ENCODE results near the gene SYNDIG1.

SYNDIG1 gene

DNA sequence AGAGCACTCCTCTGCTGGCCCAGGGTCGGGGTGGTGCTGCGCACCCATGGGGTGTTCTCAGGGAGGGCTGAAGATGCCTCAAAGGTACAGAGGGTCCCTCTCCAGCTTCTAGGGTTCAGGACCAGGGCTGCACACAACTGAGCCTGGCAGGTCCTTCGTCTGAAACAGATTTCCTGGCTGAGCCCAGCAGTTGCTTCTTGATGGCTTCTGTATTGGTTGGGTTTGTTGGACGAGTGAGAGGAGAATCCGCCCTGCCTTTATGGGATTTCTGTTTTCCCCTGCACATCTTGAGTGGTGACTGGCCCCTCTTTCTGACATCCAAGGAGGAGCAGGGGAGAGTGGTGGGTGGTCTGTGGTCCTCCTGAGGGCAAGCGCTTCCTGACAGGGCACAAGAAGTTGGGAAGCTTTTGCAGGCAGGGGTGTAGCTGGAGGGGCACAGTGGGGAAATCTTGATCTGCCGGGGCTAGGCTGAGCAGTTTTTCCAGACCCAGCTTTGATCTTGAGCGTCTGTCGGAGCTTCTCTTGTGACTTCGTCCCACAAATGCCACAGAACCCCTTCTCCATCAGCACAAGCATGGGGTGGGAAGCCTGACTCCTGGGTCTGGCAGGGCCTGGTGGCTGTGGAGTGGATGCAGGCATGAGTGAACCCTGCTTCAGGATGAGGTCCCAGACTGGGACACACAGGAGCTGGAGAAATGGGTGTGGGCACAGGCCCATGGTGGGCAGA is 116.5 kb downstream of the SYNDIG1 start:
- peaks cover 5 to 6% of the 10 kb centered on the region in 2 experiments for H3K4me1 ChIP-seq (ENCODE audit: control insufficient read depth in 1 of 2, insufficient read depth in 2 of 2, low read length in 2 of 2)
- H2BK12ac ChIP-seq (ENCODE audit: low read length) = no peak overlapping the region
- H2AK5ac ChIP-seq (ENCODE audit: low read length) = no peak overlapping the region
- H3K27me3 ChIP-seq (ENCODE audit: insufficient read depth, low read length) = no peaks in the 10 kb centered on the region
- no peak overlapping the region for H3K18ac ChIP-seq (ENCODE audit: low read length)
- no peaks in the 10 kb centered on the region for H3K79me2 ChIP-seq (ENCODE audit: control insufficient read depth, insufficient read depth, low read length, poor library complexity)
- H3K36me3 ChIP-seq (ENCODE audit: control insufficient read depth in 1 of 2, insufficient read depth in 2 of 2, low read length in 2 of 2) = peaks cover 0 to 3% of the 10 kb centered on the region in 2 experiments
- no peak overlapping the region for H2BK120ac ChIP-seq (ENCODE audit: insufficient read depth, low read length, poor library complexity)
- H3K4me3 ChIP-seq (ENCODE audit: low read depth, low read length) = no peak overlapping the region
- no peak overlapping the region for H3K23ac ChIP-seq (ENCODE audit: low read length)
- no CpG with 5 or more reads among the region's 10 CpGs for WGBS (ENCODE audit: extremely low coverage, insufficient coverage, insufficient read length)
- H3K27ac ChIP-seq (ENCODE audit: low read depth, low read length) = no peak overlapping the region
- H4K12ac ChIP-seq (ENCODE audit: low read depth, low read length) = no peak overlapping the region
- no peak overlapping the region for H2AFZ ChIP-seq (ENCODE audit: insufficient read depth, low read length, poor library complexity)
- H2BK5ac ChIP-seq (ENCODE audit: low read depth, low read length, poor library complexity) = no peak overlapping the region
- H4K91ac ChIP-seq (ENCODE audit: low read depth, low read length) = no peak overlapping the region
- H3K4me2 ChIP-seq (ENCODE audit: low read length) = no peak overlapping the region
- no peak overlapping the region for H3K14ac ChIP-seq (ENCODE audit: low read length)
- peaks cover 9% of the 10 kb centered on the region for H3K9me3 ChIP-seq (ENCODE audit: insufficient read depth, low read depth, low read length)
- no peak overlapping the region for H3K9ac ChIP-seq (ENCODE audit: low read length)
- no peak for DNase-seq
- no peak overlapping the region for H4K8ac ChIP-seq (ENCODE audit: low read depth, low read length)
- H3K79me1 ChIP-seq (ENCODE audit: low read length) = no peaks in the 10 kb centered on the region
- H3K4ac ChIP-seq (ENCODE audit: low read depth, low read length) = no peak overlapping the region

DNA sequence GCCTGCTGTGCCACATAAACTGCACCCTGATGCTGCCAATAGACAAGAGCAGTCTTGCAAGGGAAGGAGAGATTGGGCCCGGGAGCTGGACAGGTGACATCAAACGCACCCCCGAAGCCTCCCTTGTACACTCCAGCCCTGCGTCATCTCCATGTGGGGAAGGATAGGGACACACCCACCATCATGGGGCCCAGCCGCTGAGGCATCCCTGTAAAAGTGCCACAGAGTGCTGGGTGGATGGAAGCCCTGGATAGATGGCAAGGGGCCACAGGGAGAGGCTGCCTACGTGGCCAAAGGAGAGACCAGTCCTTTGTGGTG is 117.1 kb downstream of the SYNDIG1 start:
- Histone ChIP-seq H3K4me2 (ENCODE audit: low read length) (no peak overlapping the region), H4K8ac (ENCODE audit: low read depth, low read length) (no peak overlapping the region), H2BK5ac (ENCODE audit: low read depth, low read length, poor library complexity) (no peak overlapping the region), H2AFZ (ENCODE audit: insufficient read depth, low read length, poor library complexity) (no peak overlapping the region), H2AK5ac (ENCODE audit: low read length) (no peak overlapping the region), H3K4me1 (ENCODE audit: control insufficient read depth in 1 of 2, insufficient read depth in 2 of 2, low read length in 2 of 2) (peaks cover 5 to 6% of the 10 kb centered on the region in 2 experiments), H3K9ac (ENCODE audit: low read length) (no peak overlapping the region), H3K9me3 (ENCODE audit: insufficient read depth, low read depth, low read length) (peaks cover 9% of the 10 kb centered on the region), H3K27me3 (ENCODE audit: insufficient read depth, low read length) (no peaks in the 10 kb centered on the region), H3K4ac (ENCODE audit: low read depth, low read length) (no peak overlapping the region), H2BK12ac (ENCODE audit: low read length) (no peak overlapping the region), H4K12ac (ENCODE audit: low read depth, low read length) (no peak overlapping the region), H3K27ac (ENCODE audit: low read depth, low read length) (no peak overlapping the region), H4K91ac (ENCODE audit: low read depth, low read length) (no peak overlapping the region), H2BK120ac (ENCODE audit: insufficient read depth, low read length, poor library complexity) (no peak overlapping the region), H3K36me3 (ENCODE audit: control insufficient read depth in 1 of 2, insufficient read depth in 2 of 2, low read length in 2 of 2) (peaks cover 0 to 3% of the 10 kb centered on the region in 2 experiments), H3K18ac (ENCODE audit: low read length) (no peak overlapping the region), H3K23ac (ENCODE audit: low read length) (no peak overlapping the region), H3K14ac (ENCODE audit: low read length) (no peak overlapping the region), H3K79me2 (ENCODE audit: control insufficient read depth, insufficient read depth, low read length, poor library complexity) (no peaks in the 10 kb centered on the region), H3K79me1 (ENCODE audit: low read length) (no peaks in the 10 kb centered on the region), H3K4me3 (ENCODE audit: low read depth, low read length) (no peak overlapping the region)
- DNase-seq = no peak
- WGBS (ENCODE audit: extremely low coverage, insufficient coverage, insufficient read length) = no CpG with 5 or more reads among the region's 6 CpGs

DNA sequence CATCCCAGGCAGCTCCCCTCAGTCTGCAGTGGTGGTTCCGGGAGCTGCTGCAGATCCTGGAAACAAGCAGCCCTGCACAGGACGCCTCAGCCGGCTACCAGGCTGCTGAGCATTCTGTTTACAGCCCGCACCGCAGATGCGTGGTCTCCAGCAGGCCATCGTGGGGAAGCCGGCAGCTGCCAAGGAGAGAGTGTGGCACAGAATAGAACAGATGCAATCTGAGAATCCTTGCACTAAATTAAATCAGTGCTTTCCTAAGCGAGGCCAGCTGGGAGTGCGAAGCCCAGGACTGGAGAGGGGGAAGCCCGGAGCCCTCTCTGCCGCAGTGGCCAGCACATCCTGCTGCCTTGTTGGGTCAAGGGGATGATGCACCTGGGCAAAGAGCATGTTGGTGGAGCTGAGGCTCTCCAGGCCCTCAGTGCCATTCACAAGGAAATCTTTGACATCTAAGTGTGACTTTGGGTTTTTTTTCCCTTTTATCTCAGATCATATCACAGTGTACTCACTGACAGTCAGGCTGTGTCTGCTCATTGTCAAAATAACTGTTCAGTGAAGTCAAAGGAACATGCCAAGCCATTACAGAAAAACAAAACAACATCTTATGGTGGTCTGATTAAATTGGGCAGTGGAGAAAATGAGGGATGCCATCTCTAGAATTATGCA is 118.1 kb downstream of the SYNDIG1 start:
- no peaks in the 10 kb centered on the region for H3K36me3 ChIP-seq (ENCODE audit: control insufficient read depth in 1 of 2, insufficient read depth in 2 of 2, low read length in 2 of 2)
- no peak overlapping the region for H2BK12ac ChIP-seq (ENCODE audit: low read length)
- H2AK5ac ChIP-seq (ENCODE audit: low read length) = no peak overlapping the region
- no peak overlapping the region for H2BK120ac ChIP-seq (ENCODE audit: insufficient read depth, low read length, poor library complexity)
- no CpG with 5 or more reads among the region's 12 CpGs for WGBS (ENCODE audit: extremely low coverage, insufficient coverage, insufficient read length)
- H3K4me3 ChIP-seq (ENCODE audit: low read depth, low read length) = no peak overlapping the region
- no peak overlapping the region for H3K4ac ChIP-seq (ENCODE audit: low read depth, low read length)
- H3K18ac ChIP-seq (ENCODE audit: low read length) = no peak overlapping the region
- no peaks in the 10 kb centered on the region for H3K79me2 ChIP-seq (ENCODE audit: control insufficient read depth, insufficient read depth, low read length, poor library complexity)
- no peak overlapping the region for H4K12ac ChIP-seq (ENCODE audit: low read depth, low read length)
- H3K4me2 ChIP-seq (ENCODE audit: low read length) = no peak overlapping the region
- H3K14ac ChIP-seq (ENCODE audit: low read length) = no peak overlapping the region
- no peaks in the 10 kb centered on the region for H3K79me1 ChIP-seq (ENCODE audit: low read length)
- no peak overlapping the region for H3K27ac ChIP-seq (ENCODE audit: low read depth, low read length)
- H3K23ac ChIP-seq (ENCODE audit: low read length) = no peak overlapping the region
- H2AFZ ChIP-seq (ENCODE audit: insufficient read depth, low read length, poor library complexity) = no peak overlapping the region
- no peak overlapping the region for H4K91ac ChIP-seq (ENCODE audit: low read depth, low read length)
- H4K8ac ChIP-seq (ENCODE audit: low read depth, low read length) = no peak overlapping the region
- peaks cover 5 to 6% of the 10 kb centered on the region in 2 experiments for H3K4me1 ChIP-seq (ENCODE audit: control insufficient read depth in 1 of 2, insufficient read depth in 2 of 2, low read length in 2 of 2)
- no peaks in the 10 kb centered on the region for H3K27me3 ChIP-seq (ENCODE audit: insufficient read depth, low read length)
- no peak overlapping the region for H3K9ac ChIP-seq (ENCODE audit: low read length)
- H3K9me3 ChIP-seq (ENCODE audit: insufficient read depth, low read depth, low read length) = peaks cover 3% of the 10 kb centered on the region
- DNase-seq = no peak
- H2BK5ac ChIP-seq (ENCODE audit: low read depth, low read length, poor library complexity) = no peak overlapping the region

DNA sequence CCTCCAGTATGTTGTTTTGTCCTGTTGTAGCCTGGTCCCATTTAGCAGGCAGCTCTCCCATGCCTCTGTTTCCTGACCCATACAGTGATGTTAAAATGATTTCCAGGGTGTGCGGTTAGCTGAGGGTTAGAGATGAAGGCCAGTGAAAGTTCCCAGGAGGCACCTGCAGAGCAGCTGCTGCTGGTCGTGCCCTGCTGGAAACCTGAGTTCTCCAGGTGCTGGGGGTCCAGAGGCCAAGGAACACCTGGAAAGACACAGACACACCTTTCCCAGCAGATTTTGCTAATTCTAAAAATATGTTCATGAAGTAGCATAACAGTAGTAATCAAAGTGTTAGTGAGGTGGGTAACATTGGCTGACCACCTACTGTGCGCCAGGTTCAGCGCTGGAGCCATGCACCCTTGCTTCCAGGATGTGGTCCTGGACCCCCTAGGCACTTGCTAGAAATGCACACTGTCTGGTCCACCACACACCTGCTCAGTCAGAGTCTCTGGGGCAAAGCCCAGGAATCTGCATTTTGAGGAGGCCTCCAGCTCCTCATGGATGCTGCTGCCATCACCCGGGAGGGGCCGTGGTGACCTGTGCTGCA is 118.7 kb downstream of the SYNDIG1 start:
- Histone ChIP-seq H3K79me2 (ENCODE audit: control insufficient read depth, insufficient read depth, low read length, poor library complexity) (no peaks in the 10 kb centered on the region), H3K36me3 (ENCODE audit: control insufficient read depth in 1 of 2, insufficient read depth in 2 of 2, low read length in 2 of 2) (no peaks in the 10 kb centered on the region), H3K4me3 (ENCODE audit: low read depth, low read length) (no peak overlapping the region), H4K12ac (ENCODE audit: low read depth, low read length) (no peak overlapping the region), H3K18ac (ENCODE audit: low read length) (no peak overlapping the region), H2BK12ac (ENCODE audit: low read length) (no peak overlapping the region), H3K4me1 (ENCODE audit: control insufficient read depth in 1 of 2, insufficient read depth in 2 of 2, low read length in 2 of 2) (peaks cover 5 to 6% of the 10 kb centered on the region in 2 experiments), H3K27ac (ENCODE audit: low read depth, low read length) (no peak overlapping the region), H3K79me1 (ENCODE audit: low read length) (no peaks in the 10 kb centered on the region), H3K9ac (ENCODE audit: low read length) (no peak overlapping the region), H2BK120ac (ENCODE audit: insufficient read depth, low read length, poor library complexity) (no peak overlapping the region), H2BK5ac (ENCODE audit: low read depth, low read length, poor library complexity) (no peak overlapping the region), H4K8ac (ENCODE audit: low read depth, low read length) (no peak overlapping the region), H3K14ac (ENCODE audit: low read length) (no peak overlapping the region), H2AFZ (ENCODE audit: insufficient read depth, low read length, poor library complexity) (no peak overlapping the region), H3K27me3 (ENCODE audit: insufficient read depth, low read length) (no peaks in the 10 kb centered on the region), H3K9me3 (ENCODE audit: insufficient read depth, low read depth, low read length) (peaks cover 3% of the 10 kb centered on the region), H3K23ac (ENCODE audit: low read length) (no peak overlapping the region), H3K4ac (ENCODE audit: low read depth, low read length) (no peak overlapping the region), H4K91ac (ENCODE audit: low read depth, low read length) (no peak overlapping the region), H3K4me2 (ENCODE audit: low read length) (no peak overlapping the region), H2AK5ac (ENCODE audit: low read length) (no peak overlapping the region)
- DNase-seq = no peak
- no CpG with 5 or more reads among the region's 6 CpGs for WGBS (ENCODE audit: extremely low coverage, insufficient coverage, insufficient read length)
